Mesenchymal stem cell (in vitro differentiated cells and primary cell): ENCODE results near the gene NDFIP2.

Experiments
- DNase-seq: peaks from one replicate; pipeline ENCODE4 v3.0.0-alpha.2; 2013
- H2AFZ ChIP-seq: one replicate; pipeline ENCODE4 v1.6.1; 2013; ENCODE audit warnings: low read depth, mild to moderate bottlenecking, control low read depth, inconsistent platforms, low read length, moderate library complexity
- H2AK5ac ChIP-seq: 2 replicates; pipeline ENCODE4 v1.6.1; 2013; ENCODE audit warnings: low read length, moderate library complexity, mild to moderate bottlenecking, inconsistent platforms; ENCODE audit not compliant: severe bottlenecking
- H2BK120ac ChIP-seq: one replicate; pipeline ENCODE4 v1.6.1; 2013; ENCODE audit warnings: low read depth, mild to moderate bottlenecking, inconsistent platforms, low read length, moderate library complexity
- H2BK12ac ChIP-seq, 2 experiments: one replicate each; pipeline ENCODE4 v1.6.1; 2013; ENCODE audit warnings: inconsistent platforms in 2 of 2, low read length in 2 of 2, mild to moderate bottlenecking in 2 of 2, moderate library complexity in 2 of 2, control low read depth in 1 of 2
- H2BK15ac ChIP-seq: one replicate; pipeline ENCODE4 v1.6.1; 2013; ENCODE audit warnings: mild to moderate bottlenecking, low read depth, inconsistent platforms; ENCODE audit not compliant: poor library complexity, severe bottlenecking
- H2BK5ac ChIP-seq: 2 replicates; pipeline ENCODE4 v1.6.1; 2013; ENCODE audit warnings: low read depth, mild to moderate bottlenecking, low read length, control low read depth, inconsistent platforms; ENCODE audit not compliant: poor library complexity, severe bottlenecking
- H3K14ac ChIP-seq, 2 experiments: one replicate each; pipeline ENCODE4 v1.6.1; 2013; ENCODE audit warnings: inconsistent platforms in 2 of 2, low read length in 2 of 2, control low read depth in 1 of 2, mild to moderate bottlenecking in 1 of 2, moderate library complexity in 1 of 2
- H3K18ac ChIP-seq, 2 experiments: one replicate each; pipeline ENCODE4 v1.6.1; 2013; ENCODE audit warnings: inconsistent platforms in 2 of 2, low read length in 2 of 2, control low read depth in 1 of 2, low read depth in 1 of 2, mild to moderate bottlenecking in 1 of 2
- H3K23ac ChIP-seq, 2 experiments: one replicate each; pipeline ENCODE4 v1.6.1; 2013; ENCODE audit warnings: inconsistent platforms in 2 of 2, low read length in 2 of 2, mild to moderate bottlenecking in 2 of 2, moderate library complexity in 2 of 2, control low read depth in 1 of 2
- H3K27ac ChIP-seq: 2 replicates; pipeline ENCODE4 v1.5.1; 2013; ENCODE audit warnings: mild to moderate bottlenecking, moderate library complexity, low read length, control low read depth, inconsistent platforms; ENCODE audit not compliant: poor library complexity, severe bottlenecking
- H3K27me3 ChIP-seq, 2 experiments: 2 replicates each; pipeline versions ENCODE4 v1.6.1 to v1.7.0; 2013; ENCODE audit warnings: low read length in 2 of 2, mild to moderate bottlenecking in 2 of 2, moderate library complexity in 2 of 2, control low read depth in 1 of 2, inconsistent platforms in 1 of 2; ENCODE audit not compliant: control insufficient read depth in 1 of 2, insufficient read depth in 1 of 2
- H3K36me3 ChIP-seq, 2 experiments: 2 replicates each; pipeline versions ENCODE4 v1.6.1 to v1.7.0; 2013; ENCODE audit warnings: low read length in 2 of 2, control low read depth in 1 of 2, inconsistent platforms in 1 of 2, low read depth in 1 of 2, mild to moderate bottlenecking in 1 of 2; ENCODE audit not compliant: insufficient read depth in 2 of 2, control insufficient read depth in 1 of 2
- H3K4ac ChIP-seq, 2 experiments: one replicate each; pipeline ENCODE4 v1.6.1; 2013; ENCODE audit warnings: inconsistent platforms in 2 of 2, low read length in 2 of 2, mild to moderate bottlenecking in 2 of 2, moderate library complexity in 2 of 2, control low read depth in 1 of 2, low read depth in 1 of 2
- H3K4me1 ChIP-seq: 2 replicates; pipeline ENCODE4 v1.6.1; 2013; ENCODE audit warnings: low read depth, low read length, control low read depth; ENCODE audit not compliant: control insufficient read depth, insufficient read depth
- H3K4me2 ChIP-seq: 2 replicates; pipeline ENCODE4 v1.6.1; 2013; ENCODE audit warnings: low read length, mild to moderate bottlenecking, inconsistent platforms; ENCODE audit not compliant: poor library complexity, severe bottlenecking
- H3K4me3 ChIP-seq, 2 experiments: 2 replicates each; pipeline versions ENCODE4 v1.5.1 to v1.7.0; 2013; ENCODE audit warnings: low read length in 2 of 2, mild to moderate bottlenecking in 2 of 2, control low read depth in 1 of 2, low read depth in 1 of 2; ENCODE audit not compliant: insufficient read depth in 1 of 2
- H3K79me1 ChIP-seq: replicated peaks from 2 replicates; pipeline ENCODE4 v1.6.1; 2013; ENCODE audit warnings: mild to moderate bottlenecking, control low read depth, low read length, inconsistent platforms; ENCODE audit not compliant: poor library complexity, severe bottlenecking
- H3K9ac ChIP-seq: 2 replicates; pipeline ENCODE4 v1.7.0; 2013; ENCODE audit warnings: mild to moderate bottlenecking, low read length, moderate library complexity
- H3K9me3 ChIP-seq: 2 replicates; pipeline ENCODE4 v1.7.0; 2013; ENCODE audit warnings: mild to moderate bottlenecking, low read length; ENCODE audit not compliant: control insufficient read depth
- H4K8ac ChIP-seq: one replicate; pipeline ENCODE4 v1.6.1; 2013; ENCODE audit warnings: inconsistent platforms, mild to moderate bottlenecking, low read length, moderate library complexity
- H4K91ac ChIP-seq: one replicate; pipeline ENCODE4 v1.6.1; 2013; ENCODE audit warnings: mild to moderate bottlenecking, low read length, inconsistent platforms
- WGBS: methylation state at CpG from one replicate; pipeline ENCODE4 v1.1.7; 2013; ENCODE audit warnings: mixed read lengths; 5-methylcytosine and 5-hydroxymethylcytosine counted together

Gene NDFIP2

DNA sequence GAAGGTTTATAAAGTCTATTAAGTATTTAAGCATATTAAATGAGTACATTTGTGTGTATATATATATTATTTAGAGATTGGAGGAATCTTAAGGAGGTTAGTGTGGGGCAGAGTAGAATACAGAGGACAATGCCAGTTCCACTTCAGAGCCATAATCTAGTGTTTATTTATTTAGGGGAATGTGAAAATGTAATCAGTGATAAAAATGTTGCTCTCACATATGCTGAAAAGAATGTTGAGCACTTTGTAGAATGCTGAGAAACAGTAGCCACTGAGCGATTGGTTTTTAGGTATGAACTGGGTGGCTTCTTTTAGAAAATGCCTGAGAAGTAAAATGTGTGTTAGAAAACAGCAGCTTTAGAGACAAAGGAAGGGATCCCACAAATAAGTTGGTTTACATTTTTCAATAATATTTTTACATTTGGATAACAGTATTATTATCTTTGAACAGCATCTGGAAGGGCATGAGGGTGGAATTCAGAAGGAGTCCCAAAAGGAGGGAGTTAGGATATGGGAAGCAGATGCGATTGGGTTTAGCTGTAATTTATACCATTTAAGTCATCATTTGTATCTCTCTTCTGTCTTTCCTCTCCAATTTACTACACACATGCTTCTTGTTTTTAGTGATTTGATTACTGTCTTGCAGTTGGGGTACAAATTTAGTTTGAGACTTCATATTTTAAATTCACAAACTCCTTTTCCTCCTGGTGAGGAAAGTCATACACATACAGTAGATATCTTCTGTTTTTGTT is 68.6 kb downstream of the NDFIP2 start:
- peaks cover 0 to 6% of the 10 kb centered on the region in 2 experiments for H3K36me3 ChIP-seq
- H2BK15ac ChIP-seq, result no peak overlapping the region
- H3K4me3 ChIP-seq, result no peak overlapping the region
- H3K9me3 ChIP-seq, result no peaks in the 10 kb centered on the region
- H2AK5ac ChIP-seq, result no peak overlapping the region
- H3K4ac ChIP-seq, result no peak overlapping the region
- peak overlapping the region; percentile 66 for H3K9ac ChIP-seq
- peak; percentile 51 for DNase-seq
- H3K18ac ChIP-seq, result no peak overlapping the region
- no peak overlapping the region for H3K4me2 ChIP-seq
- no peak overlapping the region for H4K8ac ChIP-seq
- H2BK120ac ChIP-seq, result no peak overlapping the region
- H3K14ac ChIP-seq, result no peak overlapping the region
- H3K27ac ChIP-seq, result peak overlapping the region; percentile 33
- no peak overlapping the region for H3K23ac ChIP-seq
- H3K79me1 ChIP-seq, result peaks cover 1% of the 10 kb centered on the region
- no peaks in the 10 kb centered on the region for H3K4me1 ChIP-seq
- no peak overlapping the region for H2AFZ ChIP-seq
- WGBS, result 20% methylated on average over 1 of the region's 2 CpGs
- no peak overlapping the region for H2BK12ac ChIP-seq
- no peak overlapping the region for H4K91ac ChIP-seq
- H3K27me3 ChIP-seq, result no peaks in the 10 kb centered on the region
- H2BK5ac ChIP-seq, result no peak overlapping the region

DNA sequence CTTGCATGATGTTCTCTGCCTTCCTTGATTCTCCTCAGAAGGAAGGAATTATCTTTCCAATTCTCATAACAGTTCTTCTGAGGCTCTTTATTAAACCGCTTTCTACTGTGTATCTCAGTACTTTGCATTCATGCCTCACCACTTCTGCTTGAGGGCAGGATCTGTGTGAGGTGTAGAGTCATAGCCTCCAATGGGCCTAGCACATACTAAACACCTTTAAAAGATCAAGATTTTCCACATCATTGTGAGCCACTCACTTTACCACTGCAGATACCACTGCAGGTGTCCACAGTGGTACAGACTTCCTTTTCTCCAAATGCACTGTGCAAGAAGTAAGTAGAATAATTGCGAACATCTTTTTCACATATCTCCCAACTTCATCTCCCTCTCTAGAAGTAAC is 76.7 kb downstream of the NDFIP2 start:
- no peak for DNase-seq
- Histone ChIP-seq H3K79me1 (no peaks in the 10 kb centered on the region), H2BK120ac (no peak overlapping the region), H3K36me3 (peaks cover 19 to 20% of the 10 kb centered on the region in 2 experiments), H2AK5ac (no peak overlapping the region), H2AFZ (no peak overlapping the region), H2BK12ac (no peak overlapping the region), H3K27ac (no peak overlapping the region), H2BK15ac (no peak overlapping the region), H3K4me1 (no peaks in the 10 kb centered on the region), H3K27me3 (no peaks in the 10 kb centered on the region), H3K9ac (no peak overlapping the region), H3K18ac (no peak overlapping the region), H3K23ac (no peak overlapping the region), H3K9me3 (peaks cover 45% of the 10 kb centered on the region), H3K4ac (no peak overlapping the region), H3K4me2 (no peak overlapping the region), H3K4me3 (no peak overlapping the region), H4K8ac (no peak overlapping the region), H3K14ac (no peak overlapping the region), H2BK5ac (no peak overlapping the region), H4K91ac (no peak overlapping the region)
- WGBS, result 93% methylated on average over 2 of the region's 2 CpGs

- H3K9me3 ChIP-seq, result peaks cover 66% of the 10 kb centered on the region
- no peak overlapping the region for H3K4me3 ChIP-seq
- H3K9ac ChIP-seq, result no peak overlapping the region
- WGBS, result 89% methylated on average over 2 of the region's 2 CpGs
- no peak overlapping the region for H2BK120ac ChIP-seq
- no peaks in the 10 kb centered on the region for H3K79me1 ChIP-seq
- no peak overlapping the region for H2BK12ac ChIP-seq
- no peak overlapping the region for H2BK5ac ChIP-seq
- H4K8ac ChIP-seq, result no peak overlapping the region
- H2AFZ ChIP-seq, result no peak overlapping the region
- H3K4ac ChIP-seq, result no peak overlapping the region
- DNase-seq, result no peak
- no peak overlapping the region for H3K18ac ChIP-seq
- H3K27me3 ChIP-seq, result no peaks in the 10 kb centered on the region
- H3K27ac ChIP-seq, result no peak overlapping the region
- no peak overlapping the region for H3K4me2 ChIP-seq
- H3K23ac ChIP-seq, result no peak overlapping the region
- no peak overlapping the region for H3K14ac ChIP-seq
- no peak overlapping the region for H2BK15ac ChIP-seq
- no peak overlapping the region for H2AK5ac ChIP-seq
- no peaks in the 10 kb centered on the region for H3K4me1 ChIP-seq
- peaks cover 17 to 20% of the 10 kb centered on the region in 2 experiments for H3K36me3 ChIP-seq
- no peak overlapping the region for H4K91ac ChIP-seq
Measured at GRCh38 chr13:79560954-79561353, 80.0 kb downstream of the NDFIP2 start.

DNA sequence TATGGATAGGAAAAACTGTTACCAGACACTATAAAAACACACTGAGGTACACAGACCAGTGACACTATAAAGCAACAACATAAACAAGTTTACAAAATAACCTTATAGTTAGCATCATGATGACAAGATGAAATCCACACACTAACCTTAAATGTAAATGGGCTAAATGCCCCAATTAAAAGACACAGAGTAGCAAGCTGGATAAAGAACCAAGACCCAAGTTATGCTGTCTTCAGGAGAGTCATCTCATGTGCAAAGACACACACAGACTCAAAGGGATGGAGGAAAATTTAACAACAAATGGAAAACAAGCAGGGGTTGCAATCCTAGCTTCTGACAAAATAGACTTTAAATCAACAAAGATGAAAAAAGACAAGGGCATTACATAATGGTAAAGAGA is 81.6 kb downstream of the NDFIP2 start:
- Histone ChIP-seq H4K91ac (no peak overlapping the region), H3K4me3 (no peak overlapping the region), H3K27me3 (no peaks in the 10 kb centered on the region), H3K14ac (no peak overlapping the region), H3K4me2 (no peak overlapping the region), H2AK5ac (no peak overlapping the region), H3K4ac (no peak overlapping the region), H2BK15ac (no peak overlapping the region), H3K23ac (no peak overlapping the region), H3K79me1 (no peaks in the 10 kb centered on the region), H2BK5ac (no peak overlapping the region), H3K9ac (no peak overlapping the region), H3K27ac (no peak overlapping the region), H4K8ac (no peak overlapping the region), H2BK120ac (no peak overlapping the region), H3K4me1 (no peaks in the 10 kb centered on the region), H3K36me3 (peaks cover 15 to 20% of the 10 kb centered on the region in 2 experiments), H3K18ac (no peak overlapping the region), H3K9me3 (peaks cover 64% of the 10 kb centered on the region), H2BK12ac (no peak overlapping the region), H2AFZ (no peak overlapping the region)
- DNase-seq, result no peak
